ENCODE measurements around the gene BOC. TPM values are rescaled to one million over a fixed set of nuclear protein-coding genes. Genes with fewer than 3 reads are reported as not detected.

BOC gene
- total and polyA plus RNA-seq, 9 donors, result 28.6 to 98.5 (median 58.0) TPM

DNA sequence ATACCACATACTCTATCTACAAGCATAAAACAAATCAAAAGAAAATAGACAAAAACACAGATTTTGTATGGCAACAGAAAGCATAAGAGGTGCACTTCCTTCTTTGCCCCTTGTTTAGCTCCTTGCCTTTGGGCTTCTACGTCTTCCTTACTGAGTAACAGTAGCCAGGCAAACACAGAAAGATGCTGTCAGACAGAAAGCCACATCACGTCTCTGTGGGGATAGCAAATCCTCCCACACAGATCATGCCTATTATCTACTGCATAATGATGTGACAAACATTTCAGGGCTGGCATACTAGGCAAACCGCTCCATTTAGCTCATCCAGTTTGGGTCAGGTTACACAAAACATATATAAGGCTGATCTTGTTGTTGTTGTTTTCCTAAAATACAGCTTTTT lies 92.7 kb downstream of the BOC start:
- intact Hi-C loops (cut with DNase I), result no loop called here
- H3K4me1 ChIP-seq (ENCODE audit: insufficient read depth), result no peaks in the 10 kb centered on the region
- no peak overlapping the region for H3K4me3 ChIP-seq
- no peaks in the 10 kb centered on the region for H3K27me3 ChIP-seq
- H3K27ac ChIP-seq, result no peak overlapping the region
- WGBS, 3 donors, result 71 to 80% (median 76%) methylated on average over 3 of the region's 3 CpGs
- H3K9me3 ChIP-seq, result no peaks in the 10 kb centered on the region
- no peak for DNase-seq
- TF ChIP-seq POLR2A (IDR thresholded peaks at IDR 0.05) (no peak), EP300 (IDR thresholded peaks at IDR 0.05) (no peak)
- TF ChIP-seq, protein P1, sequence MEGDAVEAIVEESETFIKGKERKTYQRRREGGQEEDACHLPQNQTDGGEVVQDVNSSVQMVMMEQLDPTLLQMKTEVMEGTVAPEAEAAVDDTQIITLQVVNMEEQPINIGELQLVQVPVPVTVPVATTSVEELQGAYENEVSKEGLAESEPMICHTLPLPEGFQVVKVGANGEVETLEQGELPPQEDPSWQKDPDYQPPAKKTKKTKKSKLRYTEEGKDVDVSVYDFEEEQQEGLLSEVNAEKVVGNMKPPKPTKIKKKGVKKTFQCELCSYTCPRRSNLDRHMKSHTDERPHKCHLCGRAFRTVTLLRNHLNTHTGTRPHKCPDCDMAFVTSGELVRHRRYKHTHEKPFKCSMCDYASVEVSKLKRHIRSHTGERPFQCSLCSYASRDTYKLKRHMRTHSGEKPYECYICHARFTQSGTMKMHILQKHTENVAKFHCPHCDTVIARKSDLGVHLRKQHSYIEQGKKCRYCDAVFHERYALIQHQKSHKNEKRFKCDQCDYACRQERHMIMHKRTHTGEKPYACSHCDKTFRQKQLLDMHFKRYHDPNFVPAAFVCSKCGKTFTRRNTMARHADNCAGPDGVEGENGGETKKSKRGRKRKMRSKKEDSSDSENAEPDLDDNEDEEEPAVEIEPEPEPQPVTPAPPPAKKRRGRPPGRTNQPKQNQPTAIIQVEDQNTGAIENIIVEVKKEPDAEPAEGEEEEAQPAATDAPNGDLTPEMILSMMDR (IDR thresholded peaks at IDR 0.05), result no peak
- H3K36me3 ChIP-seq, result no peaks in the 10 kb centered on the region

DNA sequence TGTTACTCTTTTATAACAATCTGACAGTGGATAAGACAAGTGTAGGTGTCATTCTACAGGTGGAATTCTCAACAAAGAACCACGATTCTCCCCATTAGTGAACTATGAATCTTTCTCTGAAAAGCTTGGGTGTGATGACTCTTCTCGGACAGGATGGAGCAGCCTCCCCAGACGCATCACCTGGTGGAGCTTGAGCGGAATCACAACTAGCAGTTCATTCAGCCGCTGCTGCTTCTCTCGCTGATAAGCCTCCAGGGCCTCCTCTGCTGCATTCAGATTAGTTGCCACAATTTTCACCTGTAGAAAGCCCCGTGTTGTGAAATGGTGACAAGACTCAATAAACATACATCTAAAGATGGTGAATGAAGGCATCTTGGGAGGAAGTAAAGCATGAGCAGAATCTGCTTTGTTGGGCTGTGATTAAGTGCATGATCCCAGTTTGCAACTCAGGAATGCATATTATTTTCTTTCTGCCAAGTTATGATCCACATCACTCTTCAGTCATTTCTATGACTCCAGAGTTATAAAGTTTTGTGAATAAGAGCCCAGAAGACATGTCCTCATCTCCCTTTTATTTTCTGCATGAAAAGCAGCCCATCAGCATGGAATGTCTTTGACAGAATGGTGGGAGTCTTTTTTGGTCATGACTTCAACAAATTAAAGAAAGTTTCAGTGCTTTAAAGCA lies 93.6 kb downstream of the BOC start:
- TF ChIP-seq, protein P1 (IDR thresholded peaks at IDR 0.05), result no peak
- TF ChIP-seq POLR2A (IDR thresholded peaks at IDR 0.05) (no peak), EP300 (IDR thresholded peaks at IDR 0.05) (no peak)
- Histone ChIP-seq H3K4me3 (no peak overlapping the region), H3K9me3 (no peaks in the 10 kb centered on the region), H3K4me1 (ENCODE audit: insufficient read depth) (no peaks in the 10 kb centered on the region), H3K36me3 (no peaks in the 10 kb centered on the region), H3K27ac (no peak overlapping the region), H3K27me3 (no peaks in the 10 kb centered on the region)
- intact Hi-C loops (cut with DNase I), result no loop called here
- WGBS, 3 donors, result 78 to 90% (median 86%) methylated on average over 7 of the region's 7 CpGs
- DNase-seq, result no peak

DNA sequence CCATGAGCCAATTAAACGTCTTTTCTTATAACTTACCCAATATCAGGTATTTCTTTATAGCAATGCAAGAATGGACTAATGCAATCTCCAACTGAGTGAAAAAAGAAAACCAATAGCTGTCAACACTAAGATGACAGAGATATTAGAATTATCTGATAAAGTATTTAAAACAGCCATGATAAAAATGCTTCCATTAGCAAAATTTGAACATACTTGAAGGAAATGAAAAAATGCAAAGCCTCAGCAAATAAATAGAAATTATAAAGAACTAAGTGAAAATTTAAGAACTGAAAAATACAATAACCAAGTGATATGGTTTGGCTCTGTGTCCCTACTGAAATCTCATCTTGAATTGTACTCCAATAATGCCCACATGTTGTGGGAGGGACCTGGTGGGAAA lies 99.6 kb downstream of the BOC start:
- Histone ChIP-seq H3K27ac (no peak overlapping the region), H3K36me3 (no peaks in the 10 kb centered on the region), H3K27me3 (no peaks in the 10 kb centered on the region), H3K9me3 (no peaks in the 10 kb centered on the region), H3K4me1 (ENCODE audit: insufficient read depth) (no peaks in the 10 kb centered on the region), H3K4me3 (no peak overlapping the region)
- DNase-seq, result no peak
- intact Hi-C loops (cut with DNase I), result no loop called here
- WGBS, 3 donors, result 87 to 96% (median 93%) methylated on average over 1 of the region's 1 CpG
- TF ChIP-seq, protein P1 (IDR thresholded peaks at IDR 0.05), result no peak

DNA sequence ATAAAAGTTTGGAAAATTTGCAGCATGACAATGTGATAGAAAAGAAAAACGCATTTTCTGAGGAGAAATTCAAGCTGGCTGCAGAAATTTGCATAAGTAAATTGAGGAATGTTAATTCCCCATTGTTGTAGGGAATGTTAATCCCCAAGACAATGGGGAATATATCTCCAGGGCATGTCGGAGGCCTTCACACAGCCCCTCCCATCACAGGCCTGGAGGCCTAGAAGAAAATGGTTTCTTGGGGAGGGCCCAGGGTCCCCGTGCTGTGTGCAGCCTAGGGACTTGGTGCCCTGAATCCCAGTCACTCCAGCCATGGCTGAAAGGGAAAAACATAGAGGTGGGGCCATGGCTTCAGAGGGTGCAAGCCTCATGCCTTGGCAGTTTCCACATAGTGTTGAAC lies 101.1 kb downstream of the BOC start:
- Histone ChIP-seq H3K4me1 (ENCODE audit: insufficient read depth) (no peaks in the 10 kb centered on the region), H3K4me3 (no peak overlapping the region), H3K9me3 (no peaks in the 10 kb centered on the region), H3K36me3 (no peaks in the 10 kb centered on the region), H3K27ac (no peak overlapping the region), H3K27me3 (no peaks in the 10 kb centered on the region)
- intact Hi-C loops (cut with DNase I), result no loop called here
- DNase-seq, result no peak
- 96 to 97% (median 96%) methylated on average over 3 of the region's 3 CpGs for WGBS, 3 donors
- no peak for TF ChIP-seq EP300 (IDR thresholded peaks at IDR 0.05)
- TF ChIP-seq, protein P1 (IDR thresholded peaks at IDR 0.05), result no peak
